ENCODE data around the gene DHH.

DHH gene

GRCh38 chr12:49051777-49052438, 42.7 kb downstream of the DHH start:
- in situ Hi-C loops (cut with MboI; ENCODE audit: low sequenced_read_pairs): no loop called here

DNA sequence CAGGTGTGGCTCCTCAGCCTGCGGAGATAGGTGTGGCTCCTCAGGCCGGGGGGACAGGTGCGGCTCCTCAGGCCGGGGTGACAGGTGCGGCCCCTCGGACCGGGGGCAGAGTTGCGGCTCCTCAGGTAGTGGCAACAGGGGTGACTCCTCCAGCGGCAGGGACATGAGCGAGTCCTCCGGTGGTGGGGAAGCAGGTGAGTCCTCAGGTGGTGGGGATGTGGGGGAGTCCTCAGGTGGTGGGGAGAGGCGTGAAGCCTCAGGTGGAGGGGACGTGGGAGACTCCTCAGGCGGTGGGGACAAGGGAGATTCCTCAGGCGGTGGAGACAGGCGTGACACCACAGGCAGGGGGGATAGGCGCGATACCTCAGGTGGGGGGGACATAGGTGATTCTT, 43.2 kb downstream of the DHH start:
- in situ Hi-C loops (cut with MboI; ENCODE audit: low sequenced_read_pairs): no loop called here

GRCh38 chr12:49050507-49051372, 43.9 kb downstream of the DHH start:
- in situ Hi-C loops (cut with MboI; ENCODE audit: low sequenced_read_pairs): no loop called here

DNA sequence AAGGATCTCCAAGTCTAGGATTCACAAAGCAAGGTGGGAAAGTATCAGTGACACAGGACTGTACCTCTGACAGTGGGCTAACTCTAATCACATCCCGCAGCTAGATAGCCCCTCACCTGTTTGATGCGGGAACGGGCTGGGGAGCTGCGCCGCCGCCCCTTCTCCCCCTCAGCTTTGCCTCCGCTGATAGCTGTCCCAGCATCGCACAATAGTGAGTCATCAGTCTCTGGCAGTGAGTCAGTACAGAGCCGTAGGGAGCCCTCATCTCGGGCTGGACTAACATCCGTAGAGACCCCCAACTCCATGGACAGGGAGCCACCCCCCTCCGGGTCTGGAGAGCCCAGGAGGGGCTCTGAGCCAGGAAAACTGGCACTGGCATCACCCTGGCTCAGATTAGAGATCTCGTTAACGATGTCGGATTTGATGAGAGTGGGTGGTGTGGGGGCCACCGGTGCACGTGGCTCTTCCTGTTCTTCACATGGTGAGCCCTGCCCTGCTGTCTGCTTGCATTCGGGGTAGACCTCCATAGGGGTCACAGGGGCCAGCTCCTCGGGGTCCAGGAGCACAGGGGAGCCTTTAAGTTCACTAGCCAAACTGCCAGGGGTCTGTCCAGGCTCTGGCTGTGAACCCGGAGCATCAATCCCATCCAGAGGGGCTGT, 44.9 kb downstream of the DHH start:
- in situ Hi-C loops (cut with MboI; ENCODE audit: low sequenced_read_pairs): no loop called here

GRCh38 chr12:49048953-49049352, 45.6 kb downstream of the DHH start:
- in situ Hi-C loops (cut with MboI; ENCODE audit: low sequenced_read_pairs): no loop called here

GRCh38 chr12:49046129-49046895, 48.3 kb downstream of the DHH start:
- in situ Hi-C loops (cut with MboI; ENCODE audit: low sequenced_read_pairs): no loop called here

GRCh38 chr12:49044660-49045059, 49.9 kb downstream of the DHH start:
- in situ Hi-C loops (cut with MboI; ENCODE audit: low sequenced_read_pairs): no loop called here

DNA sequence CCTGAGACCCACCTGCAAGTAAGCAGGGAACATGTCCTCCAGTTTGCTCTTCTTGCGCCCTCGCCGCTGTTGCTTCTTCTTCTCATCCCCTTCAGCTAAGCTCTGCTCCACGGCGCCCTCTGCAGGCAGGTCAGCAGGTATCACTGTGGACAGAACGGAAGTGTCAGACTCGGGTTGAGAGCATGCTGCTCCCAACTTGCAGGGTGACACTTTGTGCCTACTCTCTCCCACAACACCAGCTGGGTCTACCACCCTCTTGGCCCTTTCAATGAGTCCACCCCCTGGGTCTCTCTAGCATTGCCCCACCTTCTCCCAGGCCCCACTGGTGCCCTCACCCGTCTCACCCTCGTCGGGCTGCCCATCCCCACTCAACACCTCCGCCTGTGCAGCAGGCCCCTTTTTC, 50.7 kb downstream of the DHH start:
- in situ Hi-C loops (cut with MboI; ENCODE audit: low sequenced_read_pairs): no loop called here

DNA sequence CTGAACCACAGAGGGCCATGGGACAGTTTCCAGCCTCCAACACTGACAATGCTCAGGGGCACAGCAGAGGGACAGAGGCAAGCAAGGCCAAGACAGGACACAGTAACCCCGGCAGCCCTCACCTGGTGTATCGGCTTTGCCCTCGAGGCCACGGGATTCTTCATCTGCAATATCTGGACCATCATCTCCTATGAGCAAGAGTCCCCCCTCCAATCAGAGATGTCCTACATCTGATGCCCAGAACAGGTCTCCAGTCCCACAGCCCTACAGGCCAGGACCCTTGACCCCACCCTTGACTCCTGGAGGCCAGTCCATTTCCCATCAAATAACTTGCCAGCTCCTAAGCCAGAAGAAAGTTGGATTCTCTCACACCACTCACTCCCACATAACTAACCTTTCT, 51.4 kb downstream of the DHH start:
- in situ Hi-C loops (cut with MboI; ENCODE audit: low sequenced_read_pairs): no loop called here

- in situ Hi-C loops (cut with MboI; ENCODE audit: low sequenced_read_pairs): no loop called here
These were observed 52.6 kb downstream of the DHH start for GRCh38 chr12:49041881-49042484.

GRCh38 chr12:49041036-49041880, 53.3 kb downstream of the DHH start:
- in situ Hi-C loops (cut with MboI; ENCODE audit: low sequenced_read_pairs): no loop called here

- in situ Hi-C loops (cut with MboI; ENCODE audit: low sequenced_read_pairs): no loop called here
These were observed 54.2 kb downstream of the DHH start for GRCh38 chr12:49040364-49040855.

DNA sequence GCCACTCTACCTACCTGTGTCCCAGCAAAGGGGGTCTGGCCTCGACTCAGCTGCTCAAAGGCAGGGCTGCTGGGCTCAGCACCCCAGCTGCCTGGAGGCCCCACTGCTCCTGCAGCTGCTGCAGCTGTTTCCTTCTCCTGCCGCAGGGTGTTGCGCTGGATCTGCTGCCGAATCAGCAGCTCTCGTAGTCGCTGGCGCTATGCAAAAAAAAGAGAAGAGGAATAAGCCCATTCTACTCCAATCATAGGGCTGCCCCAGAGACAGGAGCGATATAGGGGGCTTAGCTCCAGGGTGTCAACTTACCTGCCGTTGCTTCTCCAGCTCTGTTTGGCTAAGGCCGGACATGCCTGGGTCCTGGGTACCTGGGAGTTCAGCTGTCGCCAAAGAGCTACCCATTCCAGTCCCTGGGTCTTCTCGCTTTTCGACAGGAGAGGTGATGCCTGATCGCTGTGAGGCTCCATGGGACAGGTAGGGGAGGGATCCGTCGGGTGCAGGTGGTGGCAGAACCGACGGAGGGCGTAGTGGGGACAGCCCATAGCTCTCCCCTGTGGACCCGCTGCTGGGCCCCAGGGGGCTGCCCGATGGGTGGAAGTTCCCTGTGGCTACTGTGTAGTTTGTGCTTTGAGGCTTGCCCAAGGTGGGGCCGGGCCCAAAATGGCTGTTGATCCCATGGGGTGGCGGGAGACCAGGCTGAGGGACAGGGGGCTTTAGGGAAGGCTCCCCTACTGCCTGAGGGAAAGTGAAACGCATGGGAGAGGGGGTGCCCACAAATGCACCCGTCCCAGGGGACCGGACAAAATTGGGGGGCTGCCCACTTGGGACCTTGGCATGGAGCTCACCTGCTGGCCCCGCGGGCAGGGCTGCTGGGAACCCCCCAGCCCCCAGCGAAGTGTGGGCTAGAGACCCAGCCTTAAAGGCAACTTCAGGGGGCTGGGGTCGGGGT, 54.9 kb downstream of the DHH start:
- in situ Hi-C loops (cut with MboI; ENCODE audit: low sequenced_read_pairs): no loop called here

- in situ Hi-C loops (cut with MboI; ENCODE audit: low sequenced_read_pairs): no loop called here
These were observed 56.2 kb downstream of the DHH start for GRCh38 chr12:49038291-49038955.

DNA sequence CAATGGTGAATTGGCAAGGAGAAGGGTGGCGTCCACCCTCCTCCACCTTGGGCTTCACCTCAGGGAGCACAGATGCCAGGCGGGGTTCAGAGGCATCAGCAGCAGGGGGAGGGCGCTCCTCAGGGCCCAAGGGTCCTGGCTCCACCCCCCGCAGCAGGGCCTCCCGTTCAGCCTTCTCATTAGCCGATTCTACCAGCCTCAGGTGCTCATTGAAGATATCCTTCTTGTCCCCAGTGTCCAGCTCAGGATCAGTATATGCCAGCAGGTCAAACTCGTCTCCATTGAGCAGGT, 56.7 kb downstream of the DHH start:
- in situ Hi-C loops (cut with MboI; ENCODE audit: low sequenced_read_pairs): no loop called here

DNA sequence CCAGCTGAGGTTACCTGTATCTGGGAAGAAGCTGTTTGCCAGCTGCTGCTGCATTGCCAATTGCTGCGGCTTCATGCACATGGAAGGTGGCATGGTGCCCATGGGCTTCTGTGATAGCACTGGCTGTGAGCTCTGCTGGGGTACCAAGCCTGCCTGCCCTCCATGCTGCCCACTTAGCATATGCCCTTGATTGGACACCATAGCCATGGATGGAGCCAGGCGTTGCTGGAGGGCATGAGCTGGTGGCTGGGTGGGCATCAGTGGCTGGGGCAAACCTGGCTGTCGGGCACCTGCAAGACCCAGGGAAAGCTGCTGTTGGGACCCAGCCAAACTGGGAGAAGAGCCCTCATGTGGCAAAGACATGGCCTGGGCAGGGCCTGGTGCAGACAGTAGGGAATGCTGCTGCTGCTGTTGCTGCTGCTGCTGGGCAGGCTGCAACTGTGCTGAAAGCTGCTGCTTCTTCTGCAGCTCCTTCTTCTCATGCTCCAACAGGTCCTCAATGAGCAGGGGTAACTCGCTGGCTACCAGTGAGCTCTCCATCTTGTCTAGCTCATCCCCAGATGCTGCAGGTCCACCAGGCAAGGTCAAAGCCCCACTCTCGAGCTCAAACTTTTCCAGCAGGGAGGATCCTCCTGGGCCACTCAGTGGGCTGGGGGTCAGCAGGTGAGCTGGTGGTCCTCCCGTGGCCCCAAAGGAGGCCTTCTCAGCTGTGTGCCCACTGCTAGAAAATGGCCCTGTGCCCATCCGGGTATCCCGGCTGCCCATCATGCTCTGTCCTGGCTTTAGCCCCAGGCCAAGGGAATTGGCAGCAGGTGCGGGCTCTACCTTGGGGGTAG, 57.3 kb downstream of the DHH start:
- in situ Hi-C loops (cut with MboI; ENCODE audit: low sequenced_read_pairs): no loop called here

All from hTERT RPE-1 (cell line).